GM13977 (cell line): ENCODE data around the gene JMJD1C.

Source experiments
- DNase-seq: peaks from one replicate; pipeline ENCODE4 v3.0.0; 2012; ENCODE audit warnings: low spot score
- CTCF ChIP-seq: IDR thresholded peaks from 2 replicates; pipeline ENCODE4 v1.5.1; 2012; ENCODE audit warnings: mild to moderate bottlenecking, control low read depth; ENCODE audit not compliant: insufficient read depth; ENCODE audit errors: extremely low read depth, missing control alignments
- in situ Hi-C: fragments of 300-500 bp; cut with MboI; formaldehyde crosslinking; loops from one replicate; pipeline ENCODE4 v1.12.0; 2022; ENCODE audit warnings: low sequenced_read_pairs, low pct_unique_long_range_greater_than_20kb, mixed read lengths, inconsistent platforms; ENCODE audit not compliant: unreplicated experiment

Gene JMJD1C

DNA sequence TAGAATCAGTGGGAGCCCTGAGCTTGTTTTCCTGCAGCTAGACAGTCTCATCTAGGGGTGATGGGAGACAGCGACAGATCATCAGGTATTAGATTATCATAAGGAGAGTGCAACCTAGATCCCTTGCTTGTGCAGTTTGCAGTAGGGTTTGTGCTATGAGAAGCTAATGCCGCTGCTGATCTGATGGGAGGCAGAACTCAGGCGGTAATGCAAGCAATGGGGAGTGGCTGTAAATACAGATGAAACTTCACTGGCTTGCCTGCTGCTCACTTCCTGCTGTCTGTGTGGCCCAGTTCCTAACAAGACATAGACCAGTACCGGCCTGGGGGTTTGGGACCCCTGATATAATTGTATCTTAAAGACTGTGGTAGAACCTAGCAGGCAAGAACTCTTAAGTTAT lies 315.0 kb downstream of the JMJD1C start:
- no peak for DNase-seq
- no peak for TF ChIP-seq CTCF
- in situ Hi-C loops, result loop anchor here (10.0 kb wide), 1 partner anchor 556 kb away; no protein-coding TSS in a partner anchor

- no peak for TF ChIP-seq CTCF
- no peak for DNase-seq
- in situ Hi-C loops, result no loop called here
Observed at GRCh38 chr10:63146503-63146902, 319.3 kb downstream of the JMJD1C start.

- no peak for DNase-seq
- TF ChIP-seq CTCF, result no peak
- in situ Hi-C loops, result no loop called here
Observed at GRCh38 chr10:63145782-63146181, 320.0 kb downstream of the JMJD1C start.

DNA sequence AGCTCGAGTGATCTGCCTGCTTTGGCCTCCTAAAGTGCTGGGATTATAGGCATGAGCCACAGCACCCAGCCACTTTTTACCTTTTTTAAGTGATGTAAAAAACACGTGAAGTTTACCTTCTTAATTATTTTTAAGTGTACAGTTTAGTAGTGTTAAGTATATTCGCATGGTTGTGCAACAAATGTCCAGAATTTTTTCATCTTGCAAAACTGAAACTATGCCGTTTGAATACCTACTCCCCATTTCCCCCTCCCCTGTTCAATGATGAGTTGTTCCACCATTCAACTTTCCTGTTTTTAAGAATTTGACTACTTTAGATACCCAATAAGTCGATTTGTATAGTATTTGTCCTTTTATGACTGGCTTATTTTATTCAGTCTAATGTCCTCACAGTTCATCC lies 321.8 kb downstream of the JMJD1C start:
- in situ Hi-C loops, result no loop called here
- no peak for TF ChIP-seq CTCF
- no peak for DNase-seq

DNA sequence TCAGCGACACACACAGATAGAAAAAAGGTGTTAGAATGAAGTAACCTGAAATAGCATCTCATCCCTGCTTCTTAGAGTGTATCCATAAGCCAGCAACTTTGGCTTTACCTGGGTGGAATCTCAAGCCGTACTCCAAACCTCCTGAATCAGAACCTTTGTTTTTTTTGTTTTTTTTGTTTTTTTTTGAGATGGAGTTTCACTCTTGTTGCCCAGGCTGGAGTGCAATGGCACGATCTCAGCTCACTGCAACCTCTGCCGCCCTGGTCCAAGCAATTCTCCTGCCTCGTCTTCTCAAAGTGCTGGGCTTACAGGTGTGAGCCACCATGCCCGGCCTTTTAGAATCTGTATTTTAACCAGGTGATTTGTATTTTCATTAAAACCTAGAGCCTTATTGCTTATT lies 323.6 kb downstream of the JMJD1C start:
- no peak for DNase-seq
- no peak for TF ChIP-seq CTCF
- in situ Hi-C loops, result no loop called here

DNA sequence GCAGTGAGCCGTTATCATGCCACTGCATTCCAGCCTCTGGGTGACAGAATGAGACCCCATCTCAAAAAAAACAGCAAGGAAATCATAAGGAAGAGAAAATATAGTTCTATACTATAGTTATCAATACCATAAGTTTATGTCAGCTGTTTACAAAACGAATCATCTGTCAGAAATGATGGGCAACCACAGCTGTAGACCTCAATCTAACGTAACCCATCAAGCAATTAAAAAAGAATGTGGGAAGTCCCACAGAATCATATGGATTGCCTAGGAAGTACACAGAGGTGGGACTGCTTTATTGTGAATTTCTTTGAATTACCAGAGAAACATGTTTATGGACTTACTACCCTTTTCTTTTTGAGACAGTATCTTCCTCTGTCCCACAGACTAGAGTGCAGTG lies 325.7 kb downstream of the JMJD1C start:
- no peak for TF ChIP-seq CTCF
- in situ Hi-C loops, result no loop called here

GRCh38 chr10:63137306-63137705 lies 328.5 kb downstream of the JMJD1C start:
- no peak for TF ChIP-seq CTCF
- no peak for DNase-seq
- in situ Hi-C loops, result no loop called here

More for the DNA sequence above, 325.7 kb downstream of the JMJD1C start:
- no peak for DNase-seq
